Measurements from ENCODE around the gene UBL3.
A peak's percentile ranks its signal among the peaks of the same experiment; 100 is the strongest.

The UBL3 gene, protein sequence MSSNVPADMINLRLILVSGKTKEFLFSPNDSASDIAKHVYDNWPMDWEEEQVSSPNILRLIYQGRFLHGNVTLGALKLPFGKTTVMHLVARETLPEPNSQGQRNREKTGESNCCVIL

DNA sequence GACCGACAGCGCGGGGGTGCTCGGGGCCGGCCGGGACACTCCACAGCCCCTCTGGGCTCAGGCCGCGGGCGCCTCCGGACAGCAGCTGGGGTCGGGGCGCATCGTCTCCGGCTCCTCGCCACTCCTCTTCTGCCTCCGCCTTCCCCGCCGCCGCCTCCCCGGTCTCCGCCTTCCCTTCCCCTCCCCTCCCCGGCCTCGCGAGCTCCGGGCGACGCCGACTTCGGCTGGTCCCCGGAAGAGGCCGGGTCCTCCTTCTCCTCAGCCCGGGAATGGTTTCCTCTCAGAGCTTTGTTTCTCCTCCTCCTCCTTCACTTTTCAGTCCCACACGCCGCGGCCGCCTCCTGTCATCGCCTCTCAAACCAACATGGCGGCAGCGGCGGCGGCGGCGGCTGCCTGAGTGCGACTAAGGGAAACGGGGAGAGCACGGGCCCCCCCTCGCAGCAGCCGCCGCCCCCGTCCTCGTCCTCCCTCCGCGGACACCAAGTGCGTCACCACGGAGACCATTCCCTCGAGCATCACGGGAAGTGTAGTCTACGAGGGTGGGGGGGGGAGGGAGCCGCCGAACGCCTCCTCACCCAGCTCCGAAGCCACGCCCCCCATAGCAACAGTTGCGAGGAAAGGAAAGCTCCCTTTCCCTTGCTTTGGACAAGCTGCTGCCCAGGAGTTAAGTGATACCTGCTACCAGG lies at the start of gene UBL3:
TSS of gene UBL3 (minus strand) at position 405 of the 686 bp plus-strand sequence. CDS start 1,079 bp downstream, outside the sequence.
- peak; percentile 98 for DNase-seq (ENCODE audit: low spot score)

DNA sequence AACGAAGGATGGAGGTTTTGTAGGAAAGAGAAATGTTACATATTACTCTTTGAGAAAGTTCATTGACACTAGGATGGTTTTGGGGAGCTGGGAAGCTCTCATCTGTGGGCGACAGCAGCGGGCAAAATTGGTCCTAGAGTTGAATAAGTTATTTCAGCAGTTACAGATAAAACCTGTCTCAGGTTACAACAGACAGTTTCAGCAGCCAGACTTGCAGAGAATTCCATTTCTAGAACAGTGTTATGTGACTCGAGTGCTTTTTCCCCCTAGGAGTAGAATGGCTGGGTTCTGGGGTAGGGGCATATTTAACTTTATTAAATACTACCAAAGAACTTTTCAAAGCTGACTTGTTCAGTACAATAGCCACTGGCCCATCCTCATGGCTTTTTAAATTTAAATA lies 46.7 kb upstream of the UBL3 start:
- no peak for DNase-seq (ENCODE audit: low spot score)

DNA sequence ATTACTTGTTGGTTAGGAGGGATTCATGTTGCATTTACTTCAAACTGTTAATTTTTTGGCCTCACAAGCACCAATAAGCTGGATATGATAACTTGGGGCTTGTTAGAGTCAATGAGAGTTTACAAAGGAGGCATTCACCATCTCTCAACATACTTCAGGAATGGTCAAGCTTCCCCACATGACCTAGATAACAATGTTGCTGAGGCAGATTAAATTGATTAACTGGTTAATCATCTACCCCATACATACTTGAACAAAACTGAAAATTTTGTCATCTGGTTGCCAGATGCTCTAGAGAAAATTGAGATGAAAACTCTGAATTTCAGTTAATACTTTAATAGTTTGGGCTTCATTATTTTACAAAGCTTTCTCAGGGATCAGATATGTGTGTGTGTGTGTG lies 43.0 kb upstream of the UBL3 start:
- no peak for DNase-seq (ENCODE audit: low spot score)

DNA sequence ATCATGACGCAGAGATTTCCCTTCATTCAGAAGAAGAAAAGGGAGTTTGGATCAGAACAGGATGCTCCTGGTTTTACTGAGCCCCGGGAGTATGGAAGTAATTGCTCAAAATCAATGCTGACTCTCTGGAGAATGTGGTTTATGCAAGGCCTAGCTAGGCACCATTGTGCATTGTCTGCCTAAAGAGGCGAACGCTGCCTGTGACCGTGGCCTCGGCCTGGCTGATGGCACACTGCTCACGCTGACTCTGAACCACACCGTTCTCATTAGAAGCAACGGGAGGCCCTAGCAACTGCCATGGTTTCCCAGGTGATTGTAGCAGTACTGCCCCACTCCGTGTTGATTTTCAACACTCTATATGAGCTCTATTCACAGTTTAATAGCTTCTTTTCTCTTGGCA lies 41.7 kb upstream of the UBL3 start:
- no peak for DNase-seq (ENCODE audit: low spot score)

DNA sequence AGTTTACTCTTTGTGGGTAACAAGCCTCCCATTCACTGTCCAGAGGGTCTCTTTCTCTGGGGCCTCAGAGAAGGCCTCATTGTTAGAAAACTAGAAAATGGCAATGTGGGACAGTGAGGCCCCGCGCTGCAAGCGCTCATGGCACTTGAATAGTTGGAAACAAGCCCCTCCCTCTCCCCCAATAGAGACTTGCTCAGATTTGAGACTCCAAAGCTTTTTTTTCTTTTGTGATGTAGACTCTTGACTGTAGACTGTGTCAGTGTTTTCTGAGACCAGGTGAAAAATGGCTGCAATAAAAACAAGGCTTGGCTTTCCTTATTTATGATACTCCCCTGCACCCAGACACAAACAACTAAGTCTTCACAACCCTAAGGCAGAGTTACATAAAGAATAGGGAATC lies 38.7 kb upstream of the UBL3 start:
- DNase-seq (ENCODE audit: low spot score), result no peak

DNA sequence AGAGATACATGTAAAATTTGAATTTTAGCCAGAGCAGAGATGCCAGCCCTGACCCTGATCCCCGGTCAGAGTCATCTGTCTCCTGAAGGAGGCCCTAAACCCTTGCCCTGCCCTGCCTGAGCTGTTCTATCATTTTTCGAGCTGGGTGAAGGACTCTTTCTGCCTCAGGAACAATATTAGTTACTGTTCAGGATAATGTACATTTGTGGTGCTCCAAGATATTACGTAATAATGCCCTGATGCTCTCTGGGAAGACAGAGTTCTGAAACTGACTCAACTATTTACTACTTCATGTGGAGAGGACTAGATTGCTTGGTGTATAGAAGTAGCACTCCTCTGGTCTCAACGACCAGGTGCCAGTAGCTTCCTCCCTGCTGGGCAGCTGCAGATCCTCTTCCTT lies 37.9 kb upstream of the UBL3 start:
- no peak for DNase-seq (ENCODE audit: low spot score)

DNA sequence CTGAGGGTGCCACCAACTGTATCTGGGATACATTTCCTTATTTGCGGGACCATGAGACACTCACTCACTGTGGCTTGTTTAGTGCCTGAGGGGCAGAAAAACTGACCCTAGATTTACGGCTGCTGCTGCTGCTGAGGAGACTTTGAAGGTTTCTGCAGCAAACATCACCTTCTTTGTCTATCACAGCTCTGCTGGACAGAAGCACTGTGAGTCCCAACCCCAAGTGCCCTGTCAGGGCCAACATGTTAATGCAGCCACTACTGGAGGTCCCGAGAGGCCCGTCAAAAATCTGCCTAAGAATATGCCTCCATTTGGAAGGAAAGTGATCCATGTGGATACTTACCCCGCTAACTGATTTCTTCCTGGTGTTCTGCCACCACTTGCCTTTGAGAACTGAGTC lies 37.3 kb upstream of the UBL3 start:
- DNase-seq (ENCODE audit: low spot score), result no peak

DNA sequence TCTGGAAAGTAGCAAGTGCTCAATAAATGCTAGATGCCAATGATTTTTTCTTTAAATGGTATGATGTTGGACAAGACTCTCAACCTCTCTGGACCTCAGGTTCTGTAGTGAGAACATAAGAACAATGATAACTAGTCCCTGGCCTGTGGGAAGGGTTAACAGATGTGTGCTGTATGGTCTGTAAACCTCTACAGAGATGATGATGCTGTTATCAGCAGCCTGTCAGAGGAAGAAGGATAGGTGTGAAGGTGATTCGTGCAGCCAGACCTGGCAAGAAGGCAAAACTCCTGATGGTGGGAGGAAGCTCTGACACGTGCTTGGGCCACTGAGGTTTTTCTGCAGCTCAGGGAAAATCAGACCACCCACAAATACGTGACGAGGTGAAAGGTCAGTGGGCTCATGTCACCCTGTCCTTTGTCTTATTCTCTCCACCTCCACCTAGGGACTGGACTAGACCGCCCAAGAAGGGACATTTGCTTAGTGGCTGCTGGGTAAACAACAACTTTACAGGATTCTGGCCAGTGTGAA lies 36.7 kb upstream of the UBL3 start:
- no peak for DNase-seq (ENCODE audit: low spot score)

DNA sequence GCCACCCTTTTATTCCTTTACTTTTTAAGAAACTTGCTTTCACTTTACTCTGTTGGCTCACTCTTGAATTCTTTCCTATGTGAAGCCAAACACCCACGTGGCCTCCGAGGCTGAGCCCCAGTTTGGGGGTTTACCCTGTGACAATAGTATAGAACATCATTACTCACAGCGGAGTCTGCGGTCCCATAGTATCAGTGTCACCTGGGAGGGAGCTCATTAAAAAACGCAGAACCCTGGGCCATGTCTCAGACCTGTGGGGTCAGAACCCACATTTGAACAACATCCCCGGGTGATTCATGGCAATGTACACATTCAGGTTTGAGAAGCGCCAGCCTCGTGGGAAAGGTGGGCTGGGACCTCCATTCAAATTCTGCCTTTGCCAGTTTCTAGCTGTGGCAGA lies 36.0 kb upstream of the UBL3 start:
- no peak for DNase-seq (ENCODE audit: low spot score)

DNA sequence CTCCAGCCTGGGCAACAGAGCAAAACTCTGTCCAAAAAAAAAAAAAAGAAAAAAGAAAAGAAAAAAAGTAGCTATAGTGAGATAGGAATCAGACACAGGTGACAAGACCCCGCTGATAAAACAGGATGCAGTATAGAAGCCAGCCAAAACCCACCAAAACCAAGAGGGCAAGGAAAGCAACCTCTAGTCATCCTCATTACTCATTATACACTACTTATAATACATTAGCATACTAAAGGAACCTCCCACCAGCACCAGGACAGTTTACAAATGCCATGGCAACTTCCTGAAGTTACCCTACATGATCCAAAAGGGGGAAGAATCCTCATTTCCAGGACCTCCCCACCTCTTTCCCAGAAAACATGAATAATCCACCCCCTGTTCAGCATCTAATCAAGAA lies 35.6 kb upstream of the UBL3 start:
- DNase-seq (ENCODE audit: low spot score), result no peak

DNA sequence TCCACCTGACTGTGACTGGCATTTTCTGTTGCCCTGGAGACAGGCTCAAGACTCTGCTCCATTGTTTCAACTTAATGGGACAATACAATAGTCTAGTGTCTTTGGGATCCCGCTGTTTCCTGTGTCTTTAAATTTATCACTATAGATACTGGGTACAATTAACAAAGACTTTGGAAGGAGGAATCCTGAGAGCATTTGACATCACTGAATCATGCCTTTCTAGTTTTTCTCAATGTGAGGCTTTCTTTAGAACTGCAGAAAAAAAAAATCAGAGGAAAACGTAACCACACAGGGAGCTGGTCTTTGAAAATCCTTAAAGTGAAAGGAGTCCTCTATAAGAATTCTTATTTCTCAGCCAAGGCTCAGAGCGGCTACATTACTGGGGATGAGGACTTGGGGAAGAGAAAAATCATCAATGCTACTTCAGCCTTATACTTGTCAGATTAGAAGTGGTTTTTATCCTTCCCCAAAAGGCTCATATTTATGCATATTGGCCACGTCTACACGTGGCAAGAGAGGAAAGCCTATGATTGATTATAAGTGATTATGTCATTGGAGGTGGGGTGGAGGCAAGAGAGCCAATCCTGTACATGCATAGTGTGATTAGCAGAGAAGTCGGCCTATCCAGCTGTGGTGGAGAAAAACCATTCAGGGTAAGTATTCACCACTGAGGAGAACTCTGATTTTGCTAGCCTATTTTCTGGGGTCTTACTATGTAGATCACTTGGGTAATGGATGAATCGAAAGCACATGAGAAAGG lies 34.4 kb upstream of the UBL3 start:
- no peak for DNase-seq (ENCODE audit: low spot score)

DNA sequence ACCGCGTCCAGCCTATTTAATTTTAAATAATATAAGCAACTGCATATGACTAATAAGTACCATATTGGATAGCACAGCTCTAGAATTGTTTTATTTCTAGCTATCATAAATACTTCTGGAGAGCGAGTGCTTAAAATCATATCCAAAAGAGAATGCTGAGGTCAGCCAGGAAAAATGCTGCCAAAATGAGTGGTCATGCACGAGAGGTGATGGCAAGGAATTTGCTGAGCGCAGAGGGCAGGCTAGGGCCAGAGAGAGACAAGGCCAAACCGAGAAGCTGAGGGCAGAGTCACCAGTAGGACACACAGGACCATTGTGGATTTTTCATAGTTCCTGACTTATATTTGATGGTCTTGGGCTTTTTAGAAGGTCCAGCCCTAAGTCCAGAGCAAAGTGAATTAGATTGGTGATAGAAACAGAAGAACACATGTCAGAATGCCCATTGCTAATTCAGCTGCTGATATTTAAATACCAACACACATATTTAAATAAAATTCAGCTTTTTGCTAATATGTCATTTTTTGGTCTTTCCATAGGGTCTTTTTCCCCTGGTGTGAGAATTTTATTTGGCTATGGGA lies 33.6 kb upstream of the UBL3 start:
- peak; percentile 60 for DNase-seq (ENCODE audit: low spot score)

DNA sequence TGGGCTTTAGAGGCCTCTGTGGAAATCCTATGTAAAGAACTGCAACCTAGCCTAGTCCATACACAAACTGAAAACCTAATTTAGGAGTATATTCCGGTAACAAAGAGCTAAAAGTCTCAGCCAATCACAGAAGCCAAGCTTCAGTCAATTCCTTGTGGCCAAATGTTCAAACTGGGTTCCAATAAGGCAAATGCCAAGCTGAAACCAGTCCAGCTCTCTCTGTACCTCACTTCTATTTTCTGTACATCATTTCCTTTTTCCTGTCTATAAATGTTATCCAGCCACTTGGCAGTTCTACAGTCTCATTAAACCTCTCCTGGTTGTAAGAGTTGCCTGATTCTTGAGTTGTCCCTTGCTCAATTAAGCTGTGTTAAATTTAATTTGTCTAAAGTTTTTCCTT lies 31.7 kb upstream of the UBL3 start:
- no peak for DNase-seq (ENCODE audit: low spot score)

DNA sequence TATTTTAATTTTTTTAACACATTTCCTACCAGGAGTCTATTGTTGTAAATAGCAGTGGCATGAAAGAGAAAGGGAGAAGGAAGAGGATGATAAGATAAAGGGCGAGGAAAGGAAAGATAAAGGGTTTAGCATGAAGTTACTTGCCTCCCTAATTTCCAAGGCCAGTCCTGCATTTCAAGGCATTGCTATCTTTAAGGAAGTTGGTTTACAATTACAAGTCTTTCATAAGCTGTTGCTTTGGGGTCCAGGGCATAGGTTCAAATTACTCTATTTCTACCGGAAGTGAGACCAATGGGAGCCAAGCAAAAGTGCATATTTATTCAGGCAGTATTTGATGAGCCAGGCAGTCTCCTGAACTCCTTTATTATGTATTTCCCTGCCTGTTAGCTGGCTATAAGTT lies 27.7 kb upstream of the UBL3 start:
- no peak for DNase-seq (ENCODE audit: low spot score)

DNA sequence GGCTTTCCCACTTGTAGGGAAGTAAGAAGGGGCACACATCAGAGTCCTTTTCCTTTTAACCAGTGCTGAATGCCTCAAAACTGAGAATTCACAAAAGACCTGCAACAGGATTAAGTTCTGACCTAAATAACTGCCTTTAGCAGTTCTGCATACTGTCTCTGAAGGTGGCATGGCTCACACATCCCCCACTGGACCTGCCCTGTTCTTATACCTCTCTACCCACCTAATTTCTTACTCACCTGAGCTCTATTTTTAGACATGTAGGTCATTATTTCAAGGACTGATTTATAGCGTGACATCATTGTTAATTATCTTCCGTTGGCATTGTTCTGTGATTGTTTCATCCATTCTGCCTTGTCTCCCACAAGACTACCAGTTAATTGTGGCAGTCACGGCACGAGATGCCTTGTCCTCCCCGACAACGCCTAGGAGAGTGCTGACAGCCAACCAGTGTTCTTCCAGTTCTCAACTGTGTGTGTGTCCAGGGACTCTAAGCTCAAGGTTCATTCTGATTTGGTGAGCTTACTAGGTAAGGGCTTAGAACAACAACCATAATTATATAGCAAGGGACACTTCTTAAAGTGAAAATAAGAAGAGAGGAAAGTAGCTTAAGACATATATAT lies 27.1 kb upstream of the UBL3 start:
- no peak for DNase-seq (ENCODE audit: low spot score)

DNA sequence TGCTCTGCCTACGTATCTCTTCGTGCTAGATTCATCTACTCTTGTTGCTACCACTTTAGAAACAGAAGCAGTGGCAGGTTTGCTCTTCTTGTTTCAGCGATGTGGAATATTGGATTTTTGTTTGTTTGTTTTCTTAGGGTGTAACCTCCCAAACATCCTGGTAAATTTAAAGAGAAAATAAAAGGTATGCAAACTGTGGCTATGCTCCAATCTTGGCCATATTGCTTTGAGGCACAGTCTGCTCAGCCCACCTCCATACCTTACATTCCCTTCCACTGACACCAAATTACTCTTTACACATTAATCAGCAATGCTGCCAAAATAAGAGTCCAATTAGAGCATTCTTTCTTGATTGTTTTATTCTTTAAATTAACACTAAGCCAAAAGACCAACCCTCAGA lies 25.2 kb upstream of the UBL3 start:
- no peak for DNase-seq (ENCODE audit: low spot score)

DNA sequence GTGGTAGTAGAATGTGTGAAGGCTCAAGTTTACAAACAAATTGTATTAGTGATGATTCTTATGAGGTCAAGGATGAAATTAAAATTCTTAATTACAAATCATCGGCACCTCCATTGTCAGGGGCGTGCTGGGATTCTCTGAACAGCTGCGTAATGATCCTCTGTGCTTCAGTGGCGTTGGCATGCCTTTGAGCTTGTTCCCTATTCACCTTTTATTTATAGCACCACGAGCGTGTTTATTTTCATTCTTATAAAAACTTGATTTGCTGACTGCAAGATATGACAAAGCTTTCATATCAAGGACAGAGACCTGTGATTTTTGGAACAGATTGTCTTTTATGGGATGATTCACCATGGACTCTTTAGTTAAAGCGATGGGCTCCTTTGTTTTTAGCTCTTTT lies 18.2 kb upstream of the UBL3 start:
- DNase-seq (ENCODE audit: low spot score), result no peak

DNA sequence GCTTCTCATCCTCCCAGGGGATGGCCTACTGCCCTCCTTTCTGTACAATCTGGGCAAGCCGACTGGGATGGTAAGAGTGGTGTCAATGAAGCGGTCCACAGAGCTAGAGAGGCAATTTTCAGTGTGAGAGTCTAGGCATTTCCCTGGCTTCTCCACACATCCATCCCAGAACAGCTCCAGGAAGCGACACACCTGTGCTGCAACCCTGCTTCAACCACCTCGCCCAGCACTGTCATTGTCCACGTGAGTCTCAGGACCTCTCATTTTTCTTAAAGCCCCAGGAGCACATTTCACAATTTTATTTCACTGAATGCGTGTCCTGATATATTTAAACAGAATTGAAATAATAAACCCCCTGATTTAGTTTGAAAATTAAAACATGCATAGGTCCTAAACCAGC lies 15.5 kb upstream of the UBL3 start:
- DNase-seq (ENCODE audit: low spot score), result no peak

DNA sequence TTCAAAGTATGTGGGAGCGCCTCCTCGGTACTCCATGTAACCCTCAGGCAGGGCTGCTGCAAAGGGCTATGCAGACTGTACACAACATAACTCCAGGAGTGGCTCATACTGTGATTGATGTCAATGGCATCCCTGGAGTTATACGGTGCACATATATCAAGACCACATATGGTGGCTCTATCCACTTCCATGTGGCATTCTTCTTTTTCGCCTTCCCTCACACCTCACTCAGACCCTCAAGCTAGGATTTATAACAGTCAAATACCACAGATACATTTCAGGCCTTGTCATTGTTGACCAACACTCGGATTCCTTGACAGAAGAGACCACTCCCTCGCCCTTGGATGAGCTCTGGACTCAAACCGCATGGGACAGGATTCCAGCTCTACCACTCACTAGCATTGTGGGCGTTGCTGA lies 11.3 kb upstream of the UBL3 start:
- DNase-seq (ENCODE audit: low spot score), result peak; percentile 89

DNA sequence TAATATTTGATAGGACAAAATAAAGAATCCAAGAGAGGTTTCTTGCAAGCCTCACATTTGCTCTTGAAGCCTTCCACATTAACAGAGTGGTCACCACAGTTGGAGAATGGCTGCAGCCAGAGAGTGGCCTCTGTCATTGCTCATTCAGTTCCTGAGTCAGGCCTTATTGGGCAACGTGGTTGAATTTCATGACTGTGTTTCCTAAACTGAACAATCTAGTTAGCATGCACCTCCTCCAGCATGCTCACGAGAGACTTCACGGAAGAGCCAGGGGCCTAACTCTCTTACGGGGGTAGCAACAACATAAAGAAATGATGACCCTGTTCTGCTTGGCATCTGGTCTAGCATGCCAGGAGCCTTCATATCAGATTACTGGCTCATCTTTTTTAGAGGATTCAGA lies 9.6 kb upstream of the UBL3 start:
- DNase-seq (ENCODE audit: low spot score), result peak; percentile 70

DNA sequence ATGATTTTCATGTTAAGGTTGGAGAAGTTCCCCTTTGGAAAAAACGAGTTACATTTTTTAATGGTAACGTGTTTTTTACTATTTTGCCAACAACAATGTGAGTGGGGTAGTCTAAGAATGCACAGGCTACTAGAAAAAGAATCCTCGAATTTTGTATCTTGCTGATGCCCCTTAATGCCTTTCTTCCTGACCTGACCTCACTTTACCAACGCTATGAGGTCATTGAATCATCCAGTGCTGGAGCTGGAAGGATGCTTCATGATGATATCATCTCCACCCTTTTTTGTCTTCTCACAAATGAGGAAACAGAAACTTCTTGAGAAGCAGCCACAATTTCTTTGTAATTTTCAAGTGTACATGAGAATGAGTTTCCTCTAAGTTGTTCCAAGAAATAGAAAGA lies 8.2 kb upstream of the UBL3 start:
- DNase-seq (ENCODE audit: low spot score), result peak; percentile 16

DNA sequence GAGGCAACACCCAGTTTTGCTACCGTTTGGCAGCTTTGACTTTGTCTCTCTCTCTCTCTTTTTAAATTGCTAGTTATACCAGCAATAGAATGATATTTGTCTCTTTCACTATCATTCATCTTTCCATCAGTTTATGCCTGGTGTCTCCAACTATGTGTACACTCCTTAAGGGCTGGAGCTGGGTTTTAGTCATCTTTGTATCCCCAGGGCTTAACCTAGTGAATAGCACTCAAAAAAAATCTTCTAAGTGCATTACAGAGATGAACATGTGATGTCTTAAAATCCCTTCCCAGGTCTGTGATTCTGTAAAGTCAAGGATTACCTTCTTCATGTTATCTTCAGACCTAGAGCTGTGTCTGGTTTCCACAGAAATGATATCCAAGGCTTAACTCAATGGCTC lies 7.8 kb upstream of the UBL3 start:
- DNase-seq (ENCODE audit: low spot score), result no peak

DNA sequence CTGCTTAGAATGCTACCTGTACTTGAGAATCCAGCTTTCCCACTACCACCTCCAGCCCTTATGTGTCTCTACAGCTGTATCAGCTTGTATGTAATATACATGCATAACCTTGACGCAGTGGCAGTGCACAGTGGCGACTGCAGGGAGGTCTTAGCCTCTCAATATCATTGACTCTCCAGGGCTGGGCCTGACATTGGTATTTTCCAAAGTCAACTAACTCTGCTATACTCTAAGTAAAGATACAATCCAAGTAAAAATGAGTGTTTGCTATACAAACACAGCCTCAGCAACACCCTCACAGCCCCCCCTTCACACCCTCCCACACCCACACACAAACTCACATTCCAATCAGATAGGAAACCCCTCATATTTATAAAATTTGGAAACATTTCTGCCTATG lies 6.7 kb upstream of the UBL3 start:
- DNase-seq (ENCODE audit: low spot score), result no peak
